ENCODE results near the gene SGSM1. TPM values are rescaled to one million over a fixed set of nuclear protein-coding genes. Genes with fewer than 3 reads are reported as not detected.

The SGSM1 gene
- total RNA-seq, 1 experiment from 2014 or later, result 5.1 TPM

- Histone ChIP-seq H3K4me3 (replicated peaks in 1 of 2; ENCODE audit: low read depth in 1 of 2, low read length in 2 of 2) (no peak overlapping the region), H3K79me2 (ENCODE audit: insufficient read depth, low read length) (no peaks in the 10 kb centered on the region), H3K9ac (ENCODE audit: low read length) (no peak overlapping the region), H3K27ac (ENCODE audit: low read depth, low read length) (no peak overlapping the region), H3K9me3 (ENCODE audit: control insufficient read depth in 1 of 2, insufficient read depth in 1 of 2, low read depth in 1 of 2, low read length in 2 of 2) (no peaks in the 10 kb centered on the region), H3K36me3 (ENCODE audit: control insufficient read depth in 1 of 2, insufficient read depth in 2 of 2, low read length in 2 of 2) (no peaks in the 10 kb centered on the region), H2AFZ (ENCODE audit: low read depth, low read length, poor library complexity, severe bottlenecking) (no peak overlapping the region), H3K4me2 (ENCODE audit: low read length) (no peak overlapping the region), H3K9me2 (ENCODE audit: insufficient read depth) (no peaks in the 10 kb centered on the region), H3K27me3 (ENCODE audit: insufficient read depth, low read length) (no peaks in the 10 kb centered on the region), H4K20me1 (ENCODE audit: insufficient read depth) (no peaks in the 10 kb centered on the region), H3K4me1 (ENCODE audit: control insufficient read depth in 1 of 2, insufficient read depth in 2 of 2, low read length in 2 of 2) (peaks cover 3 to 13% of the 10 kb centered on the region in 2 experiments; a peak in 3 of 4 replicates)
- RAD21 ChIA-PET (ENCODE audit: low non-redundant PET in 1 of 2, low total read pairs in 2 of 2, uncharacterized antibody in 2 of 2, unreplicated experiment in 2 of 2), result no interaction called here
- CTCF ChIA-PET, result interaction anchor here (0.6 to 1.3 kb wide), 2 partner anchors 38 to 217 kb away, joined by 4 read pairs; partner anchors contain the start of gene LRRC75B
- intact Hi-C loops (cut with micrococcal nuclease), result no loop called here
- TF ChIP-seq SIN3A (IDR thresholded peaks at IDR 0.05; ENCODE audit: low read depth) (no peak), SRF (IDR thresholded peaks at IDR 0.05; ENCODE audit: low read depth) (no peak), REST (IDR thresholded peaks at IDR 0.05; ENCODE audit: low read depth) (no peak), EGR1 (IDR thresholded peaks at IDR 0.05; ENCODE audit: low read depth) (no peak), CTCF (IDR thresholded peaks at IDR 0.05 in 2 of 3, conservative IDR thresholded peaks at IDR 0.05 in 1 of 3; ENCODE audit: borderline replicate concordance in 1 of 3, insufficient read depth in 1 of 3, low read depth in 2 of 3, low read length in 2 of 3) (no peak), ZNF274 (IDR thresholded peaks at IDR 0.05; ENCODE audit: low read depth, low read length) (no peak), MAX (IDR thresholded peaks at IDR 0.05) (no peak), ZFX (IDR thresholded peaks at IDR 0.05) (no peak), CEBPB (IDR thresholded peaks at IDR 0.05; ENCODE audit: low read depth) (no peak), JUND (IDR thresholded peaks at IDR 0.05) (no peak)
- POLR2A ChIA-PET, result no interaction called here
- BruUV-seq (replicated peaks), result no TSS peak
- ATAC-seq, result no peak
- no peak for DNase-seq (ENCODE audit: low read depth, low spot score)
Measured at GRCh38 chr22:24810043-24810749, 4.2 kb downstream of the SGSM1 start.
